ENCODE results near the gene SRPK1. TPM values are rescaled to one million over a fixed set of nuclear protein-coding genes. Genes with fewer than 3 reads are reported as not detected.

The SRPK1 gene
- polyA plus RNA-seq (2013, experiment 1 of 2) = 76.2 TPM
- polyA plus RNA-seq (2013, experiment 2 of 2) = 77.5 TPM

- no peak within 1 kb of the TSS for H4K8ac ChIP-seq (ENCODE audit: low read depth, low read length)
- H3K27ac ChIP-seq (ENCODE audit: low read depth, low read length) = peak within 1 kb of the TSS; percentile 48
- H2BK15ac ChIP-seq (replicated peaks; ENCODE audit: low read depth) = no peak within 1 kb of the TSS
- H3K79me2 ChIP-seq (ENCODE audit: control insufficient read depth, insufficient read depth, low read length) = peaks cover 34% of the 10 kb centered on the region
- peak within 1 kb of the TSS; percentile 88 for H3K56ac ChIP-seq (ENCODE audit: low read length)
- peak within 1 kb of the TSS; percentile 85 for H3K4me2 ChIP-seq (ENCODE audit: low read length)
- no peak within 1 kb of the TSS for H2BK120ac ChIP-seq (ENCODE audit: low read depth, low read length)
- peak within 1 kb of the TSS; percentile 13 for H2BK5ac ChIP-seq (ENCODE audit: low read length)
- H3K36me3 ChIP-seq (ENCODE audit: control insufficient read depth, insufficient read depth, low read length) = no peaks in the 10 kb centered on the region
- H4K5ac ChIP-seq (ENCODE audit: low read length) = no peak within 1 kb of the TSS
- peak within 1 kb of the TSS; percentile 96 for H3K9ac ChIP-seq (ENCODE audit: low read length)
- H3K27me3 ChIP-seq (ENCODE audit: insufficient read depth, low read length, poor library complexity) = no peaks in the 10 kb centered on the region
- no peaks in the 10 kb centered on the region for H3K4me1 ChIP-seq (ENCODE audit: control insufficient read depth, low read depth, low read length)
- DNase-seq = peak; percentile 93
- peaks cover 11% of the 10 kb centered on the region for H3K79me1 ChIP-seq (ENCODE audit: low read length)
- H2AK5ac ChIP-seq (ENCODE audit: low read length) = no peak within 1 kb of the TSS
- peak within 1 kb of the TSS; percentile 59 for H3K23ac ChIP-seq (ENCODE audit: low read length)
- WGBS (ENCODE audit: extremely low coverage, insufficient coverage, low lambda C conversion rate) = no CpG with 5 or more reads among the region's 69 CpGs
- H3K18ac ChIP-seq (ENCODE audit: low read length) = peak within 1 kb of the TSS; percentile 85
- H3K4ac ChIP-seq (ENCODE audit: low read depth, low read length) = peak within 1 kb of the TSS; percentile 84
- H3K4me3 ChIP-seq (ENCODE audit: low read length) = peak within 1 kb of the TSS; percentile 91
Measured at GRCh38 chr6:35920793-35921732, at the start of gene SRPK1. SRPK1 (minus strand) TSS chr6:35921098; CDS start chr6:35921056, 42 bp downstream.

DNA sequence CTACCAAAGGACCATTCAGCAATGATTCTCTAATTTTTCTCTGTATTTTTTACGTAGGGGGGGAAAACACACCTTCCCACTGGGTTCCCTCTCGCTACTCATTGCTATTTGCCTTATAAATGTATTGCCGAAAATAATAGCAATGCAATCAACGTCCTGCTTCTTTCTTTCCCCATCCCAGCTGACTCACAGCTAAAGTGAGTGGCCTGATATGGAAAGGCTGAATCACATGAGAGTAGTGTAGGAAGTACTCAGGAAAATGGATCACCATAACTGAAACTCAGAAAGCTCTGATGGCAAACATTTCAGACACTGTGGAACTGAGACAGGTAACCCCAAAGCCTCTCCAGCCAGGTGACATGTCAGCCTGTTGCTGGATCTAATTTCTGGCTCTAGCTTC is 49.3 kb upstream of the SRPK1 start:
- H2BK120ac ChIP-seq (ENCODE audit: low read depth, low read length) = no peak overlapping the region
- no peaks in the 10 kb centered on the region for H3K4me1 ChIP-seq (ENCODE audit: control insufficient read depth, low read depth, low read length)
- no peak overlapping the region for H3K18ac ChIP-seq (ENCODE audit: low read length)
- no peak overlapping the region for H3K23ac ChIP-seq (ENCODE audit: low read length)
- no peak overlapping the region for H2AK5ac ChIP-seq (ENCODE audit: low read length)
- no CpG with 5 or more reads among the region's 4 CpGs for WGBS (ENCODE audit: extremely low coverage, insufficient coverage, low lambda C conversion rate)
- no peak overlapping the region for H4K8ac ChIP-seq (ENCODE audit: low read depth, low read length)
- no peak overlapping the region for H3K4me3 ChIP-seq (ENCODE audit: low read length)
- H4K5ac ChIP-seq (ENCODE audit: low read length) = no peak overlapping the region
- DNase-seq = no peak
- no peak overlapping the region for H3K56ac ChIP-seq (ENCODE audit: low read length)
- H3K9ac ChIP-seq (ENCODE audit: low read length) = no peak overlapping the region
- H3K27me3 ChIP-seq (ENCODE audit: insufficient read depth, low read length, poor library complexity) = no peaks in the 10 kb centered on the region
- H2BK5ac ChIP-seq (ENCODE audit: low read length) = no peak overlapping the region
- H3K79me2 ChIP-seq (ENCODE audit: control insufficient read depth, insufficient read depth, low read length) = no peaks in the 10 kb centered on the region
- no peak overlapping the region for H3K4me2 ChIP-seq (ENCODE audit: low read length)
- H2BK15ac ChIP-seq (replicated peaks; ENCODE audit: low read depth) = no peak overlapping the region
- no peaks in the 10 kb centered on the region for H3K79me1 ChIP-seq (ENCODE audit: low read length)
- H3K36me3 ChIP-seq (ENCODE audit: control insufficient read depth, insufficient read depth, low read length) = no peaks in the 10 kb centered on the region
- no peak overlapping the region for H3K27ac ChIP-seq (ENCODE audit: low read depth, low read length)
- no peak overlapping the region for H3K4ac ChIP-seq (ENCODE audit: low read depth, low read length)

DNA sequence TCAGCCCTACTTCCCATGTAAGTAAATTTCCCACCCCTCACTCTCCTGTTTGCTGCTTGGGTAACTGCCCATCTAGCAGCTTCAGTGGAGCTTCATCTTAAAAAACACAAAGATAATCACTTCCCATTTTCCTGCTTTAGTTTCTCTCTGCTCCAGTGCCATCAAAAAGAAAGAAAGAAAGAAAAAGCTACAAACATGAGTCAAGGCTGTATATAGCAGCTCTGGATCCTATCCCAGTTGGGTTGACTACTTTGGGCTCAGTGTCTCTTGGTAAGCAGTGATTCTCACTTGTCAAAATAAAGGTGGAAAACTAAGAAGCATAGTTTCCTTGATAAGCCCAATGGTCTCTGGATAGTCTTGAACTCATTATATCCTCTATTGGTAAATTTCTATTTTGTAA is 48.7 kb upstream of the SRPK1 start:
- H3K4me1 ChIP-seq (ENCODE audit: control insufficient read depth, low read depth, low read length) = no peaks in the 10 kb centered on the region
- no peak overlapping the region for H3K18ac ChIP-seq (ENCODE audit: low read length)
- no peaks in the 10 kb centered on the region for H3K79me2 ChIP-seq (ENCODE audit: control insufficient read depth, insufficient read depth, low read length)
- no peak overlapping the region for H4K8ac ChIP-seq (ENCODE audit: low read depth, low read length)
- no peak overlapping the region for H3K23ac ChIP-seq (ENCODE audit: low read length)
- no peaks in the 10 kb centered on the region for H3K36me3 ChIP-seq (ENCODE audit: control insufficient read depth, insufficient read depth, low read length)
- H3K27me3 ChIP-seq (ENCODE audit: insufficient read depth, low read length, poor library complexity) = no peaks in the 10 kb centered on the region
- no peak overlapping the region for H2BK15ac ChIP-seq (replicated peaks; ENCODE audit: low read depth)
- no peak for DNase-seq
- H3K4me3 ChIP-seq (ENCODE audit: low read length) = no peak overlapping the region
- H3K27ac ChIP-seq (ENCODE audit: low read depth, low read length) = no peak overlapping the region
- no peak overlapping the region for H4K5ac ChIP-seq (ENCODE audit: low read length)
- no peaks in the 10 kb centered on the region for H3K79me1 ChIP-seq (ENCODE audit: low read length)
- no peak overlapping the region for H3K9ac ChIP-seq (ENCODE audit: low read length)
- H3K4me2 ChIP-seq (ENCODE audit: low read length) = no peak overlapping the region
- H2AK5ac ChIP-seq (ENCODE audit: low read length) = no peak overlapping the region
- no peak overlapping the region for H2BK120ac ChIP-seq (ENCODE audit: low read depth, low read length)
- no peak overlapping the region for H2BK5ac ChIP-seq (ENCODE audit: low read length)
- H3K4ac ChIP-seq (ENCODE audit: low read depth, low read length) = no peak overlapping the region
- H3K56ac ChIP-seq (ENCODE audit: low read length) = no peak overlapping the region

DNA sequence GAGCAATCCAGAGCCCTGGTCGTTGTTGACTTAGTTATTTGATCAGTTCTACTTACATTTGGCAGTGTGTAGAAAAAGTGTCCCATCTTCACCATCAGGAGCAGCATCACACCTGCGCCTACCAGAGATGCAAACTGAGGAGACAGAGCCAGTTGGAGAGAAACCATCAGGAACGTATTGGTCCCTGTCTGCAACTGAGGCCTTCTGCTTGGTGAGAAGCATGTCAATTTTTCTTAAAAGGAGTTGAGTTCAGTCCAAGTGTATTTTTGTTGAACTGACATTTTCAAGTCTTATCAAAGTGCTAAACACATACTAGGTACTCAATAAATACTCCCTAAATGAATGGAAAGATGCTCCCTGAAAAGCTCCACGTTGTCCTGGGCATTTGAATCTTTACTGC is 47.9 kb upstream of the SRPK1 start:
- no peak overlapping the region for H2AK5ac ChIP-seq (ENCODE audit: low read length)
- no peak overlapping the region for H3K56ac ChIP-seq (ENCODE audit: low read length)
- no peak overlapping the region for H3K4me2 ChIP-seq (ENCODE audit: low read length)
- no peak overlapping the region for H4K5ac ChIP-seq (ENCODE audit: low read length)
- no peaks in the 10 kb centered on the region for H3K36me3 ChIP-seq (ENCODE audit: control insufficient read depth, insufficient read depth, low read length)
- no peak overlapping the region for H4K8ac ChIP-seq (ENCODE audit: low read depth, low read length)
- H3K23ac ChIP-seq (ENCODE audit: low read length) = no peak overlapping the region
- WGBS (ENCODE audit: extremely low coverage, insufficient coverage, low lambda C conversion rate) = no CpG with 5 or more reads among the region's 4 CpGs
- H3K79me1 ChIP-seq (ENCODE audit: low read length) = no peaks in the 10 kb centered on the region
- H3K4ac ChIP-seq (ENCODE audit: low read depth, low read length) = no peak overlapping the region
- no peaks in the 10 kb centered on the region for H3K27me3 ChIP-seq (ENCODE audit: insufficient read depth, low read length, poor library complexity)
- H2BK120ac ChIP-seq (ENCODE audit: low read depth, low read length) = no peak overlapping the region
- no peaks in the 10 kb centered on the region for H3K4me1 ChIP-seq (ENCODE audit: control insufficient read depth, low read depth, low read length)
- H3K4me3 ChIP-seq (ENCODE audit: low read length) = no peak overlapping the region
- DNase-seq = no peak
- no peak overlapping the region for H3K18ac ChIP-seq (ENCODE audit: low read length)
- H3K9ac ChIP-seq (ENCODE audit: low read length) = no peak overlapping the region
- H2BK5ac ChIP-seq (ENCODE audit: low read length) = no peak overlapping the region
- no peak overlapping the region for H2BK15ac ChIP-seq (replicated peaks; ENCODE audit: low read depth)
- no peak overlapping the region for H3K27ac ChIP-seq (ENCODE audit: low read depth, low read length)
- H3K79me2 ChIP-seq (ENCODE audit: control insufficient read depth, insufficient read depth, low read length) = no peaks in the 10 kb centered on the region

DNA sequence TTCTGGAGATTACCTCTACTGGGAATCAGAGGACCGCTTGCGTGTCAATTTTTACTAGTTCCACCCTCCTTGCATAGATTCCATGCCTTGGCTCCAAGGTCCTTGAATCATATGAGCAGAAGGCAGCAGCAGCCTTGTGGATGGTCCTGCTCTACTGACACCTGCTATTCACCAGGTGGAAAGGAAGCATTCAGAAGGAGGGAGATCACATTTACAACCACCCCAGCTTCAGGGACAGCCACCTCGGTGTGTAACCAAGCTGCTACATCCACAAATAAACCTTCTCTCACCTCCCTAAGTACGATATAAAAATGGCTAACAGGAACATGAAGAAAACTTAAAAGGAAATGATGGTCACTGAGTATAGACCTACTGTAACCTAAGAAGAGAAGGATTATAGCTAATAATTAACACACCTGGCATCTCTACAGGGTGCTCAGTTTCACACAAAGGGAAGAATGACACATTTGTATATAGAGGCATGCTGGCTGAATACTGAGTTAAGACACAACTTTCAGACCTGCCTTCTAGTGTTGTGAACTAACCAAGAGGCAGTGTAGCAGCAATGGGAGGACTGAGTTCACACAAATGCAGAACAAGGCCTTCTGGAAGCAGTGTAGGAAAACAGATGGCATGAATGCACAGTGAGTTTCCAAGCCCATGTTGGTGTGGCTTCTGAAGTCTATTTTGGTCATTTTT is 46.3 kb upstream of the SRPK1 start:
- no peak overlapping the region for H3K9ac ChIP-seq (ENCODE audit: low read length)

More for the DNA sequence above, 46.3 kb upstream of the SRPK1 start:
- H2BK15ac ChIP-seq (replicated peaks; ENCODE audit: low read depth) = no peak overlapping the region
- no peaks in the 10 kb centered on the region for H3K79me2 ChIP-seq (ENCODE audit: control insufficient read depth, insufficient read depth, low read length)
- no peaks in the 10 kb centered on the region for H3K4me1 ChIP-seq (ENCODE audit: control insufficient read depth, low read depth, low read length)
- no peaks in the 10 kb centered on the region for H3K36me3 ChIP-seq (ENCODE audit: control insufficient read depth, insufficient read depth, low read length)
- H3K4me2 ChIP-seq (ENCODE audit: low read length) = no peak overlapping the region
- WGBS (ENCODE audit: extremely low coverage, insufficient coverage, low lambda C conversion rate) = no CpG with 5 or more reads among the region's 4 CpGs
- no peak overlapping the region for H3K27ac ChIP-seq (ENCODE audit: low read depth, low read length)
- H4K8ac ChIP-seq (ENCODE audit: low read depth, low read length) = no peak overlapping the region
- no peak overlapping the region for H3K56ac ChIP-seq (ENCODE audit: low read length)
- H2AK5ac ChIP-seq (ENCODE audit: low read length) = no peak overlapping the region
- no peak overlapping the region for H2BK5ac ChIP-seq (ENCODE audit: low read length)
- no peak overlapping the region for H4K5ac ChIP-seq (ENCODE audit: low read length)
- no peaks in the 10 kb centered on the region for H3K27me3 ChIP-seq (ENCODE audit: insufficient read depth, low read length, poor library complexity)
- H3K79me1 ChIP-seq (ENCODE audit: low read length) = no peaks in the 10 kb centered on the region
- no peak overlapping the region for H3K4ac ChIP-seq (ENCODE audit: low read depth, low read length)
- no peak overlapping the region for H3K23ac ChIP-seq (ENCODE audit: low read length)
- no peak overlapping the region for H3K4me3 ChIP-seq (ENCODE audit: low read length)
- DNase-seq = no peak
- H2BK120ac ChIP-seq (ENCODE audit: low read depth, low read length) = no peak overlapping the region
- no peak overlapping the region for H3K18ac ChIP-seq (ENCODE audit: low read length)

Data from mesendoderm (in vitro differentiated cells).